ENCODE data around the gene PSMA3.

PSMA3 gene

GRCh38 chr14:58299401-58300330 lies 55.0 kb downstream of the PSMA3 start:
- DNase-seq (ENCODE audit: low read depth), result no peak
- TF ChIP-seq CTCF (conservative IDR thresholded peaks at IDR 0.05; ENCODE audit: low read length), result no peak
- H3K4me3 ChIP-seq (ENCODE audit: low read length), result peak overlapping the region; percentile 98

GRCh38 chr14:58301416-58301815 lies 56.8 kb downstream of the PSMA3 start:
- TF ChIP-seq CTCF (conservative IDR thresholded peaks at IDR 0.05; ENCODE audit: low read length), result no peak

DNA sequence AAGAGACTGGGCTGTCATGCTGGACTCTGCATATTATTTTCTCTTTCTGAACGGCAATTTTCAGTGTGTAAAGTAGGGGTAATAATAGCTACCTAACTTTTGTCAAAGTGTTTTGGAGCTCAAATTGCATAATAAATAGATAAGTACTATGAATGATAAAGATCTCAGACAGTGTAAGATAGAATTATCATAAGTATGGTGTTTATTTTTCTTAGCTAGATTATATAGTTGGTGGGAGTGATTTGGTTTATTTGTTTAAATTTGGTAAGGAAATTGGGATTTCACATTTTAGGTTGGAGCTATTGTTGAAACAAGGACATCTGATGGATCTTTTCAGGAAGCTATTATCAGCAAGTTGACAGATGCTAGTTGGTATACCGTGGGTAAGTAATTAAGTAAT lies 61.1 kb downstream of the PSMA3 start:
- no peak overlapping the region for H3K4me3 ChIP-seq (ENCODE audit: low read length)
- no peak for DNase-seq (ENCODE audit: low read depth)
- TF ChIP-seq CTCF (conservative IDR thresholded peaks at IDR 0.05; ENCODE audit: low read length), result no peak

More at GRCh38 chr14:58301416-58301815, 56.8 kb downstream of the PSMA3 start:
- no peak overlapping the region for H3K4me3 ChIP-seq (ENCODE audit: low read length)
- DNase-seq (ENCODE audit: low read depth), result no peak

DNA sequence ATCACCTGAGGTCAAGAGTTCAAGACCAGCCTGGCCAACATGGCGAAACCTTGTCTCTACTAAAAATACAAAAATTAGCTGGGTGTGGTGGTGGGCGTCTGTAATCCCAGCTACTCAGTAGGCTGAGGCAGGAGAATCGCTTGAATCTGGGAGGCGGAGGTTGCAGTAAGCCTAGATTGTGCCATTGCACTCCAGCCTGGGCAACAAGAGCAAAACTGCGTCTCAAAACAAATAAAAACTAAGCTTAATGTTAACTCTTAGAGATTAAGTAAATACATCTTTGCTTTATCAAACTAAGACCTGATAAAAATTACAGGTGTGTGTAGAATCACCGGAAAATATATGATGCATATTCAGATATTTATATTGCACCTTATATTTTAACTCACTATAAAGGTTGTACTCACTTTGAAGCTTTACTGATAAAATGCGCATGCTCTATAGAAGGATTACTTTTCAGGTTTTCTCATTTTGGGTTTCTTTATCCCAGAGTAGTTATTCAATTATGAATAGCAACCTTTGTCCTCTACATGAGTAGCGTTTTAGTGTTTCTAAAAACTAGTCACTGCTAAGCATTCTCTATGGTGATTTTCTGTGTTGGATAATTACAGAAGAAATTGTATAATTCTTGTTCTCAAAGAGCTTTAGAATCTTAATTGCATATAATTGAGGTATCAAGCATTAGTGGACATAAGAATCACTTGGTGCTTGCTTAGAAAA lies 63.1 kb downstream of the PSMA3 start:
- TF ChIP-seq CTCF (conservative IDR thresholded peaks at IDR 0.05; ENCODE audit: low read length), result no peak
- DNase-seq (ENCODE audit: low read depth), result no peak

GRCh38 chr14:58309086-58309485 lies 64.4 kb downstream of the PSMA3 start:
- TF ChIP-seq CTCF (conservative IDR thresholded peaks at IDR 0.05; ENCODE audit: low read length), result no peak
- DNase-seq (ENCODE audit: low read depth), result no peak
- H3K4me3 ChIP-seq (ENCODE audit: low read length), result no peak overlapping the region

More for the DNA sequence above, 63.1 kb downstream of the PSMA3 start:
- H3K4me3 ChIP-seq (ENCODE audit: low read length), result no peak overlapping the region

DNA sequence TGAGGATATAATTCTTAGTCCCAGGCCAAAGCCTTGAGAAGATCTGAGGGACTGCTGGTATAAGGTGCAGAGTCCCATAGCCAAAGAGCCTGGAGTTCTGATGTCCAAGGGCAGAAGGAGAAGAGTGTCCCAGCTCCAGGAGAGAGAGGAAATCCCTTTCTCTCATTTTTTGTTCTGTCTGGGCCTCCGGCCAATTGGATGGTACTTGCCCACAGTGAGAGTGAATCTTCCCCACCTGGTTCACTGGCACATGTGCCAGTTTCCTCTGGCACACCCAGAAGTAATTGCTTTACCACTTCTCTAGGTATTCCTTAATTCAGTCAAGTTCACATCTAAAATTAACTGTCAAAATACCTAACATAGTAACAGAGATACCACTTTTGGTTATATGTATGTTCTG lies 69.1 kb downstream of the PSMA3 start:
- TF ChIP-seq CTCF (conservative IDR thresholded peaks at IDR 0.05; ENCODE audit: low read length), result no peak
- DNase-seq (ENCODE audit: low read depth), result no peak
- no peak overlapping the region for H3K4me3 ChIP-seq (ENCODE audit: low read length)

All from AG10803 (cell line).